GM19239 (cell line): ENCODE results near the gene AP4B1.
A peak's percentile ranks its signal among the peaks of the same experiment; 100 is the strongest.

Experiments used
- DNase-seq: peaks from one replicate; pipeline ENCODE4 v3.0.0; 2011; ENCODE audit warnings: low spot score; ENCODE audit not compliant: insufficient read length
- FAIRE-seq: peaks from 2 replicates; lab custom pipeline; 2011; peaks lifted over from hg19 to GRCh38; lab: Jason Lieb, UNC

The AP4B1 gene

DNA sequence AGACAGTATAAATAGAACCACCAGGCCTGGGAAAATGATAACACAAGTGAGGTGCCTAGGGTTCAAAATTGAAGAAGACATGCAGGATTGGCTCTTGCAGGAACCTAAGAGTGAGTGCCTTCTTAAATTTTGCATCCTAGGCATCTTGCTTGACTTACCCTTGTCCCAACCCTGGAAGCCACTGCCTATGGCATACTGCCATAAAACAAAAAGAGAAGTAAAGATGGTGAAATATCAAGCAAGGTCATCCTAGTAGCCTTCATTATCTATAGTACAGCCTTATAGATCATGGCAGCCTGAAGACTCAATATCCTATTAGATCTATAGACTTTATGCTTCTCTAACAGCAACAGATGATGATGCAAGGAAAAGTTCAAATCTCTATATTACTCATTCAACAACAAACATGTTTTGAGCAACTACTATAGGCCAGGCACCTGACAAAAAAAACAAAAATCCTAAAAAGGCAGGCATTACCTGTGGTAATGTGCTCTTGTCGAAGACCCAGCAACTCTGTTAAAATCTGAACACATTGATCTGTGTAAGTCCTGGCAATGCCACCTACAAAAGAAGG lies 6.3 kb downstream of the AP4B1 start:
- DNase-seq (no peak), FAIRE-seq (no peak)

DNA sequence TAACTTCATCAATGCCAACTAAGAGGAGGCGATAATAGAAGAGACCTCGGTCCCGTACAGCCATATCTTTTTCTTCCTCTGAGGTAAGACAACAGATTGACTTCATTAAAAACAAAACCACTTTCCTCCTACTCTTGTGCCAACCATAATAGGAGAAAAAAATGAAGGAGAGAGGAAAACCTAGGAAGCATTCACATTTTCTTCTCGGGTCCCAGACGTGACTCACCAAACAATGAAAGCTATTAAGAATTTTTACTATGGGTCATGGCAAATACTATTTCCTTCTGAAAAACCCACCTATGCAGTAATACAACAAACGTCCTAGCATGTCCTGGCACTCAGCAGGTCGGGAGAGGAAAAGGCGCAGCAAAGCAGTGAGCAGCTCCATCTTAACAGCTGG lies 8.6 kb downstream of the AP4B1 start:
- FAIRE-seq (no peak), DNase-seq (no peak)

GRCh38 chr1:113895098-113895497 lies 9.5 kb downstream of the AP4B1 start:
- DNase-seq (no peak), FAIRE-seq (no peak)

DNA sequence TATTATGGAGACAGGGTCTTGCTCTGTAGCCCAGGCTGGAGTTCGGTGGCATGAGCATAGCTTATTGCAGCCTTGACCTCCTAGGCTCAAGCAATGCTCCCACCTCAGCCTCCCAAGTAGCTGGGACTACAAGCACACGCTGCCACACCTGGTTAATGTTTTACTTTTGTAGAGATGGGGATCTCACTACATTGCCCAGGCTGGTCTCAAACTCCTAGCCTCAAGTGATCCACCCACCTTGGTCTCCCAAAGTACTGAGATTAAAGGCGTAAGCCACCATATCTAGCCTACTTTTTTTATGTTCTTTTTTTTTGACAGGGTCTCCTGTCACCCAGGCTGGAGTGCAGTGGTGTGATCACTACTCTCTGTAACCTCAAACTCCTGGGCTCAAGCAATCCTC lies 11.3 kb downstream of the AP4B1 start:
- DNase-seq (no peak), FAIRE-seq (no peak)

- FAIRE-seq = no peak
- no peak for DNase-seq
Observed at GRCh38 chr1:113891631-113892220, 12.9 kb downstream of the AP4B1 start.

DNA sequence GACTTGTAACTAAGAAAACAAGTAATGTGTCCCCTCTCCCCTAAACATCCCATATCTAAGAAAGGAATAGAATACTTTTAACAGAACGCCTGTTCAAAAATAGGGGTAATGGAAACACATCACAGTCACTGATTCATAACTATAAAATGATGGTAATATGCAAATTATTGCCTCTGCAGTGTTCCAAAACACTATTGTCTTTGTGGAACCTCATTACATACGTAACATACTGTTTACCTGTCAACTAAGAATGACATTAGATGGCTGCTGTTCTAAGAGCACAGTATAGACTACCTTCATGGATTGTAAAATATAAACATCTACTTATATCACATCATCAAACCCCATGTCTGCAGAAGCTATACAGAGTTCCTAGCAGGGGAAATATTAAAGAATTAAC lies 13.8 kb downstream of the AP4B1 start:
- FAIRE-seq = no peak
- DNase-seq = no peak

GRCh38 chr1:113887402-113888175 lies 17.0 kb downstream of the AP4B1 start, which contains the start of gene BCL2L15:
TSS of gene BCL2L15 (minus strand) at chr1:113887581. CDS start at chr1:113887375, 206 bp downstream.
- peak; percentile 4 for FAIRE-seq

DNA sequence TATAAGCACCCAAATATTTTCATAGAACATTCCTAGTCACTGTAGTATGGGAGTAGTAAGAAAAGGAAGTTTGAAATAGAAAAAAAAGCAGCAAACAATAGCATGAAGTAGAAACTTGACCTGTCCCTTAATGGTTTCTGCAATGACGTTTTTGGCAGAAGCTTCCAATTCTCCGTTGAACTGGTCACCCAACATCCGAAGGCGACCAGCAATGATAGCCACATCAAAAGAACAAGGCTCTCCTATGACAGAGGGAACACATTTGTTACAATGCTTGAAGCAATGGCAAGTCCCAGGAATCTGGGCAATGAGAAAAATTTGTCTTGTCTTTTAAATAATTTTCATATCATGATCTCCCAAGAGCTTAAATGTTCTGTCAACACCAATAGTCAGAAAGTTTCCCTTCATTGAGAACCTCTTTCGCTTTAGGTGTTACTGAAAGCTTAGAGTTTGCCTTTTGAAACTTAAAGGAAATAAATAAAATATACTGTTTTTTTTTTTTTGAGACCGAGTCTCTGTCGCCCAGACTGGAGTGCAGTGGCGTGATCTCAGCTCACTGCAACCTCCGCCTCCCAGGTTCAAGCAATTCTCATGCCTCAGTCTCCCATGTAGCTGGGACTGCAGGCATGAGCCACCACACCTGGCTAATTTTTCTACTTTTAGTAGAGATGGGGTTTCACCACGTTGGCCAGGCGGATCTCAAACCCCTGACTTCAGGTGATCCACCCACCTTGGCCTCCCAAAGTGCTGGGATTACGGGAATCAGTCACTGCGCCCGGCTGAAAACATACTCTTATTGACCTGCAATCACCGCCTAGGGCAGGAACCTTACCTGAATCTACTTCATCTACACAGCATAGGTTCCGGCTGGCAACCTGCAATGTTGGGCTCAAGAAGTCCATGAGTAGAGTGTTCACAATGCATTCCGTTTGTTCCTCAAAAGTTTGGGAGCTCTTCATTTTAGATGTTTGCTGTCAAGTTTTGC lies 17.9 kb downstream of the AP4B1 start:
- DNase-seq (no peak), FAIRE-seq (peak; percentile 64)

More at GRCh38 chr1:113887402-113888175, 17.0 kb downstream of the AP4B1 start, which contains the start of gene BCL2L15:
- DNase-seq = no peak

- FAIRE-seq (no peak), DNase-seq (no peak)
Observed at GRCh38 chr1:113881661-113882060, 22.9 kb downstream of the AP4B1 start.

GRCh38 chr1:113879739-113880038 lies 24.9 kb downstream of the AP4B1 start:
- FAIRE-seq (no peak), DNase-seq (no peak)

DNA sequence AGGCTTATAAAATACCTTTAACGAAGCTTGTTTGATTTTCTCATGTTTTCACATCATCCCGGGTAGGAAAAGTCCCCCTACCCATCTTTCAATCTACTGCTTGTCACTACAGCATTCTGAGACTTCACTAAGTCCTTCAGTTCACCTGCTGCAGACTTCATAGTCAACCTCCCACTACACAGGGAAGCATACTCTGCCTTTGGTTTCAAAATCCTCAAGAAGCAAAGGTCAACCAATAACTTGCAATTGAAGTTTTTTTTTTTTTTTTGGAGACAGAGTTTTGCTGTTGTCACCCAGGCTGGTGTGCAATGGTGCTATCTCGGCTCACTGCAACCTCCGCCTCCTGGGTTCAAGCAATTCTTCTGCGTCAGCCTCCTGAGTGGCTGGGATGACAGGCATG lies 28.4 kb downstream of the AP4B1 start:
- DNase-seq (no peak), FAIRE-seq (no peak)

GRCh38 chr1:113875714-113876113 lies 28.9 kb downstream of the AP4B1 start:
- peak; percentile 84 for FAIRE-seq
- DNase-seq = no peak

GRCh38 chr1:113874012-113874879 lies 30.4 kb downstream of the AP4B1 start:
- DNase-seq (no peak), FAIRE-seq (peak; percentile 90)

GRCh38 chr1:113872219-113872935 lies 32.2 kb downstream of the AP4B1 start:
- FAIRE-seq (peak; percentile 78), DNase-seq (no peak)

GRCh38 chr1:113871597-113872113 lies 32.9 kb downstream of the AP4B1 start, which contains the start of gene PTPN22:
TSS of gene PTPN22 (minus strand) at chr1:113871712.
- DNase-seq (peak; percentile 31), FAIRE-seq (peak; percentile 99)

DNA sequence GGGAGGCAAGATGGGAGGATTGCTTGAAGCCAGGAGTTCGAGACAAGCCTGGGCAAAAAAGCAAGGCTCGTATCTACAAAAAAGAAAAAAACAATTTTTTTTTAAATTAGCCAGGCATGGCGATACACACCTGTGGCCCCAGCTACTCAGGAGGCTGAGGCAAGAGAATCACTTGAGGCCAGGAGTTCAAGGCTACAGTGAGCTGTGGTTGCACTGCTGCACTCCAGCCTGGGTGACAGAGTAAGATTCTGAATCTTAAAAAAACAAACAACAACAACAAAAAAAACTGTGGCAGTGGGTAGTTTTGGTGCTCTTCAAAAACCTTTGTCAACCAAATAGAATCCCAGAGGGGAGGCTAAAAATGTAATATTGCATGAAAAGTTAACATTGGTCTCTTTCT lies 33.8 kb downstream of the AP4B1 start:
- peak; percentile 23 for FAIRE-seq
- no peak for DNase-seq

DNA sequence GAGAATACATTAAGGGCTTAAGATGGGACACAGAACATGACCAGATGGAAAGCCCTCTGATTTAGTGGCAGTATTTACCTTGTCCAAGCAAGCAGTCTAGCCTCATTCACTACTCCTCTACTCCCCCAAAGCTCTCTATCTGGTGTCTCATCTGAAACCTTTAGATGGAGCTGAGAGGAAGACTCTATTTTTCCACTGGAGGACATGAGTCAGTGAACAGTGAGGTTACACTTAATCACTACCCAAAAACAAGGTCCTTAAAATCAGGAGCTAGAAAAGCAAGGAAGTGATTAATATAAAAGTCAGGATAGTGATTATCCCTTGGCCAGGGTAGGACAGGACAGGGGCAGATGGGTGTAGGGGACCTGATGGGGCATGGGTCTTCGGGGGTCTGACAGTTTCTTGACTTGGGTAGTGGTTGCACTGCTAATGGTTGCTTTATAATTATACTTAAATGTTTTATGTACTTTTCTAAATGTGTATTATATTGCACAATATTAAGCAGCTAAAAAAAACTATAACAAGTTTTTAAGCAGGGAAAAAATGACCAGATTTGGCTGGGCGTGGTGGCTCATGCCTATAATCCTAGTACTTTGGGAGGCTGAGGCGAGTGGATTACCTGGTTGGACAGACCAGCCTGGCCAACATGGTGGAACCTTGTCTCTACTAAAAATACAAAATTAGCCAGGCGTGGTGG lies 36.1 kb downstream of the AP4B1 start:
- DNase-seq = no peak
- no peak for FAIRE-seq

DNA sequence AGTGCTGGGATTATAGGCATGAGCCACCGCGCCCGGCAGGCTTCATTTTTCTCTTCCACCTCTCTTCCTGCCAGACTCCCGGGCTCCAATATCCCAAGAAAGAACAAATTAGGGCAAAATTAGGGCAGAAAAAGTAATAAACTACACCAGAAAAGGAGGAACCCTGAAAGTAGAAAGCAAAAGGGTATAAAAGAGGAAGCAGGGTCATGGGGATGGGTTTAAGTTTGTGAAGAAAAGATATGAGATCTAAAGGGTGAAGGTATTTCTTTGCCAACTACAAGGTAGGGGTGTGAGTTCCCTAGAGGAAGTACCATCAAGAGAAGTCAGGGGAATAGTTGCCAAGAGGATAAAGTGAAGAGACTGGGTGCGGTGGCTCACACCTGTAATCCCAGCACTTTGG lies 43.0 kb downstream of the AP4B1 start:
- DNase-seq (no peak), FAIRE-seq (no peak)
